Endothelial cell (in vitro differentiated cells): ENCODE results near the gene SWAP70. TPM values are rescaled to one million over a fixed set of nuclear protein-coding genes. Genes with fewer than 3 reads are reported as not detected.

Source experiments
- DNase-seq: peaks from one replicate; pipeline ENCODE4 v3.0.0; 2021; ENCODE audit warnings: low spot score
- H3K27ac Mint-ChIP-seq: one replicate; pipeline ENCODE4 v1.8.0; 2021; ENCODE audit warnings: mixed read lengths, inconsistent platforms; ENCODE audit not compliant: unreplicated experiment
- H3K27me3 Mint-ChIP-seq: one replicate; pipeline ENCODE4 v1.8.0; 2021; ENCODE audit warnings: mild to moderate bottlenecking, moderate library complexity, mixed read lengths, inconsistent platforms; ENCODE audit not compliant: unreplicated experiment
- H3K36me3 Mint-ChIP-seq: one replicate; pipeline ENCODE4 v1.8.0; 2021; ENCODE audit warnings: mild to moderate bottlenecking, low read depth, mixed read lengths, inconsistent platforms; ENCODE audit not compliant: unreplicated experiment
- H3K4me1 Mint-ChIP-seq: one replicate; pipeline ENCODE4 v1.8.0; 2021; ENCODE audit warnings: mild to moderate bottlenecking, mixed read lengths, inconsistent platforms; ENCODE audit not compliant: unreplicated experiment
- H3K4me3 Mint-ChIP-seq: one replicate; pipeline ENCODE4 v1.8.0; 2021; ENCODE audit warnings: mild to moderate bottlenecking, mixed read lengths, inconsistent platforms; ENCODE audit not compliant: unreplicated experiment
- H3K9me3 Mint-ChIP-seq: one replicate; pipeline ENCODE4 v1.8.0; 2021; ENCODE audit warnings: mixed read lengths, inconsistent platforms; ENCODE audit not compliant: unreplicated experiment
- total RNA-seq: library from RNA; stranded (reverse); fragmentation: NEBNext Ultra II Directional; extraction: Animal tissue kit (Norgen Biotek cat#: 25700); gene quantifications from one replicate; pipeline ENCODE4 v1.2.1, GENCODE V29; 2021; ENCODE audit not compliant: unreplicated experiment
- TF ChIP-seq, protein P1 (sequence below): fragments of 200-600 bp; sonication (generic); IDR thresholded peaks from one replicate; pipeline ENCODE4 v1.5.0; 2021; ENCODE audit warnings: antibody characterized with exemption; ENCODE audit not compliant: unreplicated experiment

SWAP70 gene
- total RNA-seq, 1 donor from 2014 or later = 36.0 TPM

DNA sequence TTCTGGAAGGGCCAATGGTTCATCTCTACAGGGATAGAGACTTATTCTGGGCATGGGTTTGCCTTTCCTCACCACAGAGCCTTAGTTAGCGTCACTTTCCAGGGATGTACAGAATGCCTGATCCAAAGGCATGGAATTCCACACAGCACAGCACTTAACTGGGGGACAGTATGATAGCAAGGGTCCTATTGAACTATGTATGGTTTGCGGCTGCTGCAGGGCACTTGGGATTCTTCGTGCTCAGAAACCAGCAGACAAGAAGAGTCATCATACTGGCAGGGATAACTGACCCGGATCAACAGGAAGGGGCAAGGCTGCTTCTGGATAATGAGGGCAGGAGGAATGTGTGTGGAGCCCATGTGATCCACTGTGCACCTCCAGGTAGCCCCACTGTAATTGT lies 105.7 kb downstream of the SWAP70 start:
- Mint-ChIP-seq H3K4me1 (peaks cover 15% of the 10 kb centered on the region), H3K36me3 (peaks cover 6% of the 10 kb centered on the region), H3K9me3 (no peaks in the 10 kb centered on the region), H3K27ac (no peak overlapping the region), H3K27me3 (peaks cover 4% of the 10 kb centered on the region), H3K4me3 (no peak overlapping the region)
- TF ChIP-seq, protein P1, sequence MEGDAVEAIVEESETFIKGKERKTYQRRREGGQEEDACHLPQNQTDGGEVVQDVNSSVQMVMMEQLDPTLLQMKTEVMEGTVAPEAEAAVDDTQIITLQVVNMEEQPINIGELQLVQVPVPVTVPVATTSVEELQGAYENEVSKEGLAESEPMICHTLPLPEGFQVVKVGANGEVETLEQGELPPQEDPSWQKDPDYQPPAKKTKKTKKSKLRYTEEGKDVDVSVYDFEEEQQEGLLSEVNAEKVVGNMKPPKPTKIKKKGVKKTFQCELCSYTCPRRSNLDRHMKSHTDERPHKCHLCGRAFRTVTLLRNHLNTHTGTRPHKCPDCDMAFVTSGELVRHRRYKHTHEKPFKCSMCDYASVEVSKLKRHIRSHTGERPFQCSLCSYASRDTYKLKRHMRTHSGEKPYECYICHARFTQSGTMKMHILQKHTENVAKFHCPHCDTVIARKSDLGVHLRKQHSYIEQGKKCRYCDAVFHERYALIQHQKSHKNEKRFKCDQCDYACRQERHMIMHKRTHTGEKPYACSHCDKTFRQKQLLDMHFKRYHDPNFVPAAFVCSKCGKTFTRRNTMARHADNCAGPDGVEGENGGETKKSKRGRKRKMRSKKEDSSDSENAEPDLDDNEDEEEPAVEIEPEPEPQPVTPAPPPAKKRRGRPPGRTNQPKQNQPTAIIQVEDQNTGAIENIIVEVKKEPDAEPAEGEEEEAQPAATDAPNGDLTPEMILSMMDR = no peak
- no peak for DNase-seq

DNA sequence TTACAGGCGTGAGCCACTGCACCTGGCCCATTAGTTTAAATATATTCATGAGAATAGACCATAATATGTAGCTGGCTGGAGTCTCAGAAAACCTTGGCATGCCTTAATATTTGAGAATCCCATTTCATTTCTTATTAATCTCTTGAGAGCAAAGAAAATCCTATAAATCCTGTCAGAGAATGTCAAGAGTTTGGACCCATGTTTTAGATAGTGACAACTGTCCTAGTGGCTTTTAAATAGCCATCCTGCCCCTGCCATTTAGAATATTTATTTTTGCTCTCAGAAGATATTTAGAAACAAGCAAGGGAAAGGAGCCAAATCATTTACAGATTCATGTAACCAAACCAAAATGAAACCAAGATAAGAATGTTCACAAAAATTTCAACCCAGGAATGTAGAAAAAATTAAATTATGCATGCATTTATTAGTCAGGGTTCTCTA lies 107.2 kb downstream of the SWAP70 start:
- Mint-ChIP-seq H3K27me3 (peaks cover 4% of the 10 kb centered on the region), H3K9me3 (no peaks in the 10 kb centered on the region), H3K4me1 (peaks cover 4% of the 10 kb centered on the region), H3K36me3 (peaks cover 9% of the 10 kb centered on the region), H3K27ac (no peak overlapping the region), H3K4me3 (no peak overlapping the region)
- TF ChIP-seq, protein P1 = no peak
- DNase-seq = no peak

DNA sequence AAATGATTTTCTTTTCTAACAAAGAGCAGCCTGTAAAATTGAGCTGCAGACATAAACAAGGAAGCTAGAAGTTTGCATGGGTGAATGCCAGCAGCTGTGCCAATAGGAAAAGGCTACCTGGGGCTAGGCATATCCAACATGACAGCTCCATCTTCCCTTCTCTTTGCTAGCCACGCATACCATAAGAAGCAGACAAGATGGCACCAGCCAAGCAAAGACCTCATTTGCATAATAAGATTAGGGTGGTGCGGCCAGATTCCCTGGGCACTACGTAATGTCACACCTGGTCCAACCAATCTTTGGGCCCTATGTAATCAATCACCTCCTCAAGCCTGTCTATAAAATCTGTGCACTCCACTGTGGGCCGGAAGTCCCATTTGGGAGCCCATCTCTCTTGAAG lies 108.3 kb downstream of the SWAP70 start:
- Mint-ChIP-seq H3K27me3 (peaks cover 1% of the 10 kb centered on the region), H3K9me3 (no peaks in the 10 kb centered on the region), H3K4me3 (no peak overlapping the region), H3K27ac (no peak overlapping the region), H3K4me1 (no peaks in the 10 kb centered on the region), H3K36me3 (peaks cover 9% of the 10 kb centered on the region)
- TF ChIP-seq, protein P1 = no peak
- DNase-seq = no peak

DNA sequence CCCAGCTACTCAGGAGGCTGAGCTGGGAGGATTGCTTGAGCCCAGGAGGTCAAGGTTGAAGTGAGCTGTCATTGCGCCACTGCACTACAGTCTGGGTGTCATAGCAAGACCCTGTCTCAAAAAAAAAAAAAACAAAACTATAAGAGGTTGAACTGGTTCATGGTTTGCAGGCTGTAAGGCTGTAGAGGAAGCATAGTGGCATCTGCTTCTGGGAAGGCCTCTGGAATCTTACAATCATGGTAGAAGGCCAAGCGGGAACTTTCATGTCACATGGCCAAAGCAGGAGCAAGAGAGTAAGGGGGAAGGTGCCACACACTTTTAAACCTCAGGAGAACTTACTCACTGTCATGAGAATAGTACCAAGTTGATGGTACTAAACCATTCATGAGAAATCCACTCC lies 109.6 kb downstream of the SWAP70 start:
- Mint-ChIP-seq H3K27ac (no peak overlapping the region), H3K4me3 (no peak overlapping the region), H3K27me3 (peaks cover 1% of the 10 kb centered on the region), H3K9me3 (no peaks in the 10 kb centered on the region), H3K4me1 (no peaks in the 10 kb centered on the region), H3K36me3 (peaks cover 9% of the 10 kb centered on the region)
- DNase-seq = no peak
- TF ChIP-seq, protein P1 = no peak

DNA sequence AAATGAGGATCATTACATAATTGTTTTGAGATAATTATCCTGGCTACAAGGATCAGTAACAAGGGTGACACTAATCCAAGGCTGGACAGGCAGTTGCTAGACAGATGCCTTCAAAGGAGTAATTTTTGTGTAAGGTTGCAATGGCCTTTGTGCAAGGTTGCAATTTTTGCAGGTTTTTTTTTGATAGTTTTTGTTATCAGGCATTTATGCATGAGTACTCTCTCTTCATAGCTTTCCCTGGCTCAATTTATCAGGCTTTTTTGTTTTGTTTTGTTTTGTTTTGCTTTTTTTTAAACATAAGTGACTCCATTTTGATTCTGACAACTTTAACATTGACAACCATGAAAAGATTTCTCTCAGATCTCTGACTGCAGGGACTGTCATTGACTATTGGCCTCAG lies 110.2 kb downstream of the SWAP70 start:
- Mint-ChIP-seq H3K36me3 (peaks cover 9% of the 10 kb centered on the region), H3K4me3 (no peak overlapping the region), H3K27ac (no peak overlapping the region), H3K27me3 (peaks cover 1% of the 10 kb centered on the region), H3K9me3 (no peaks in the 10 kb centered on the region), H3K4me1 (no peaks in the 10 kb centered on the region)
- no peak for DNase-seq
- TF ChIP-seq, protein P1 = no peak
